B cell (primary cell): ENCODE measurements around the gene HOXC6. TPM values are rescaled to one million over a fixed set of nuclear protein-coding genes. Genes with fewer than 3 reads are reported as not detected.

ENCODE experiments used
- ATAC-seq: fragments of 200-7000 bp; cut with Tn5 transposase; one replicate; pipeline ENCODE4 v1.10.0; 2021; ENCODE audit warnings: low read depth, mild to moderate bottlenecking, moderate number of reproducible peaks, moderate library complexity
- CTCF ChIA-PET: fragments of 350-600 bp; sonication (Branson Sonifier 250); formaldehyde crosslinking; loops from one replicate; lab custom pipeline; 2021; ENCODE audit warnings: antibody characterized with exemption, inconsistent platforms; lab: Charles Lee
- POLR2A ChIA-PET: fragments of 350-600 bp; sonication (Branson Sonifier 250); formaldehyde crosslinking; loops from one replicate; lab custom pipeline; 2021; ENCODE audit warnings: antibody characterized with exemption; lab: Charles Lee
- DNase-seq: peaks from one replicate; pipeline ENCODE4 v3.0.0; 2013
- H2AFZ ChIP-seq: 2 replicates; pipeline ENCODE4 v1.6.1; 2012; ENCODE audit warnings: mild to moderate bottlenecking, low read depth, low read length; ENCODE audit not compliant: insufficient read depth, poor library complexity, severe bottlenecking
- H3K27ac ChIP-seq, 2 donors: 1 replicate in 1 of 2; 2 replicates in 1 of 2; pipeline ENCODE4 v1.5.1; 2012 to 2013; ENCODE audit warnings: low read length in 2 of 2, mild to moderate bottlenecking in 2 of 2, moderate library complexity in 1 of 2
- H3K27me3 ChIP-seq, 4 experiments: fragments of 200-600 bp in 1 of 4; sonication (generic) in 1 of 4; replicated peaks in 1 of 4; 1 replicate in 2 of 4; 2 replicates in 2 of 4; pipeline versions ENCODE4 v1.6.1 to v1.7.0; 2013 to 2016; ENCODE audit warnings: low read length in 3 of 4, mild to moderate bottlenecking in 2 of 4, mixed read lengths in 1 of 4, moderate library complexity in 1 of 4; ENCODE audit not compliant: insufficient read depth in 4 of 4, control insufficient read depth in 3 of 4; ENCODE audit errors: control extremely low read depth in 1 of 4
- H3K36me3 ChIP-seq, 2 experiments: replicated peaks in 1 of 2; 1 replicate in 1 of 2; 2 replicates in 1 of 2; pipeline versions ENCODE4 v1.6.1 to v1.7.1; 2013; ENCODE audit warnings: low read length in 1 of 2; ENCODE audit not compliant: insufficient read depth in 2 of 2, control insufficient read depth in 1 of 2; ENCODE audit errors: control extremely low read depth in 1 of 2, extremely low read depth in 1 of 2
- H3K4me1 ChIP-seq, 2 donors: fragments of 200-600 bp in 1 of 2; sonication (generic) in 1 of 2; 1 replicate in 1 of 2; 2 replicates in 1 of 2; pipeline versions ENCODE4 v1.5.1 to v1.6.1; 2013 to 2017; ENCODE audit warnings: low read length in 2 of 2; ENCODE audit not compliant: control insufficient read depth in 2 of 2, insufficient read depth in 2 of 2
- H3K4me2 ChIP-seq: replicated peaks from 2 replicates; pipeline ENCODE3; 2012; ENCODE audit warnings: mild to moderate bottlenecking, low read depth, low read length; ENCODE audit not compliant: poor library complexity, severe bottlenecking
- H3K4me3 ChIP-seq, 5 experiments: fragments of 200-600 bp in 1 of 5; sonication (generic) in 1 of 5; 1 replicate in 3 of 5; 2 replicates in 2 of 5; pipeline versions ENCODE4 v1.5.1 to v1.7.0; 2011 to 2016; ENCODE audit warnings: low read length in 4 of 5, mild to moderate bottlenecking in 4 of 5, low read depth in 2 of 5, control low read depth in 1 of 5, moderate library complexity in 1 of 5; ENCODE audit not compliant: insufficient read depth in 1 of 5; ENCODE audit errors: control extremely low read depth in 1 of 5, extremely low read depth in 1 of 5
- H3K79me2 ChIP-seq: fragments of 200-600 bp; sonication (generic); one replicate; pipeline ENCODE4 v1.6.0; 2016; ENCODE audit warnings: low read length; ENCODE audit not compliant: control insufficient read depth, insufficient read depth
- H3K9ac ChIP-seq: fragments of 200-600 bp; sonication (generic); 2 replicates; pipeline ENCODE4 v1.6.1; 2017; ENCODE audit warnings: mild to moderate bottlenecking, low read length, moderate library complexity
- H3K9me3 ChIP-seq, 3 donors: one replicate each; pipeline versions ENCODE4 v1.6.1 to v1.7.1; 2013; ENCODE audit warnings: low read length in 2 of 3; ENCODE audit not compliant: control insufficient read depth in 2 of 3, insufficient read depth in 1 of 3; ENCODE audit errors: control extremely low read depth in 1 of 3
- H4K20me1 ChIP-seq: 2 replicates; pipeline ENCODE4 v1.6.0; 2012; ENCODE audit warnings: mild to moderate bottlenecking, low read length; ENCODE audit not compliant: insufficient read depth, control insufficient read depth, poor library complexity, severe bottlenecking
- H3K27ac Mint-ChIP-seq: one replicate; pipeline ENCODE4 v1.8.0; 2021; ENCODE audit warnings: mixed read lengths
- H3K27me3 Mint-ChIP-seq: one replicate; pipeline ENCODE4 v1.8.0; 2021; ENCODE audit warnings: mixed read lengths
- H3K4me1 Mint-ChIP-seq: one replicate; pipeline ENCODE4 v1.8.0; 2021; ENCODE audit warnings: mixed read lengths
- H3K4me3 Mint-ChIP-seq: one replicate; pipeline ENCODE4 v1.8.0; 2021; ENCODE audit warnings: mixed read lengths
- H3K9me3 Mint-ChIP-seq: one replicate; pipeline ENCODE4 v1.8.0; 2022; ENCODE audit warnings: mixed read lengths; ENCODE audit not compliant: insufficient read depth
- CTCF ChIP-seq: fragments of 200-600 bp; IDR thresholded peaks from one replicate; pipeline ENCODE4 v1.8.0; 2022; ENCODE audit warnings: antibody characterized with exemption, mild to moderate bottlenecking
- EZH2 ChIP-seq: IDR thresholded peaks from 2 replicates; pipeline ENCODE4 v1.6.1; 2012; ENCODE audit warnings: borderline replicate concordance, low read depth, mild to moderate bottlenecking, moderate library complexity, low read length; ENCODE audit not compliant: insufficient read depth, poor library complexity, severe bottlenecking
- WGBS: methylation state at CpG from one replicate; pipeline ENCODE4 v1.1.5; 2013; ENCODE audit warnings: missing lambda C conversion rate; ENCODE audit not compliant: insufficient coverage; 5-methylcytosine and 5-hydroxymethylcytosine counted together
- intact Hi-C: fragments of 100-400 bp; cut with micrococcal nuclease; formaldehyde crosslinking; loops from one replicate; pipeline ENCODE4 v1.10.0; 2022
- polyA plus RNA-seq: library from polyadenylated mRNA; depleted of rRNA; stranded (reverse); fragments of >200 nt; gene quantifications from 2 replicates; pipeline ENCODE4 v1.2.3, GENCODE V29; 2012
- total RNA-seq, 2 donors: library from RNA; stranded (reverse); fragments of 120-200 nt in 1 of 2; gene quantifications; 1 replicate in 1 of 2; 2 replicates in 1 of 2; pipeline versions ENCODE4 v1.2.3 to v1.2.4, GENCODE V29; 2013 to 2022

HOXC6 gene
- total and polyA plus RNA-seq, 2 donors (not counting 1 experiment from before 2014, with no cell fraction given), result not detected

- ATAC-seq, result no peak
- H3K36me3 ChIP-seq, result no peaks in the 10 kb centered on the region
- H3K79me2 ChIP-seq, result no peaks in the 10 kb centered on the region
- Mint-ChIP-seq H3K4me1 (no peaks in the 10 kb centered on the region), H3K9me3 (no peaks in the 10 kb centered on the region), H3K4me3 (no peak overlapping the region), H3K27me3 (peaks cover 60% of the 10 kb centered on the region), H3K27ac (no peak overlapping the region)
- CTCF ChIA-PET, result interaction anchor here (0.9 to 1.9 kb wide), 2 partner anchors 10 to 147 kb away, joined by 3 to 4 read pairs; no protein-coding TSS in a partner anchor
- H3K4me3 ChIP-seq, result no peak overlapping the region
- TF ChIP-seq EZH2 (no peak), CTCF (no peak)
- H3K27ac ChIP-seq, result no peak overlapping the region
- H3K9me3 ChIP-seq, result peaks cover 0 to 3% (median 0%) of the 10 kb centered on the region in 3 donors
- no peak for DNase-seq
- no peaks in the 10 kb centered on the region for H3K4me1 ChIP-seq
- no peak overlapping the region for H3K9ac ChIP-seq
- H4K20me1 ChIP-seq, result no peaks in the 10 kb centered on the region
- intact Hi-C loops, result no loop called here
- WGBS, result 83% methylated on average over 4 of the region's 7 CpGs
- H3K4me2 ChIP-seq, result no peak overlapping the region
- peaks cover 0 to 44% (median 25%) of the 10 kb centered on the region in 4 experiments for H3K27me3 ChIP-seq
- POLR2A ChIA-PET, result interaction anchor here (0.6 kb wide), 1 partner anchor 67 kb away, joined by 8 read pairs; no protein-coding TSS in a partner anchor
- no peak overlapping the region for H2AFZ ChIP-seq
Observed at GRCh38 chr12:54060975-54061778, 32.9 kb downstream of the HOXC6 start.

- H3K4me1 Mint-ChIP-seq, result no peaks in the 10 kb centered on the region
- H3K27ac Mint-ChIP-seq, result no peak overlapping the region
- no peak overlapping the region for H2AFZ ChIP-seq
- H3K9me3 ChIP-seq, result no peaks in the 10 kb centered on the region
- no peaks in the 10 kb centered on the region for H3K4me1 ChIP-seq
- H3K27me3 Mint-ChIP-seq, result peaks cover 52% of the 10 kb centered on the region
- intact Hi-C loops, result no loop called here
- H3K4me3 Mint-ChIP-seq, result no peak overlapping the region
- no peaks in the 10 kb centered on the region for H3K9me3 Mint-ChIP-seq
- no peak overlapping the region for H3K9ac ChIP-seq
- H4K20me1 ChIP-seq, result no peaks in the 10 kb centered on the region
- ATAC-seq (no peak), DNase-seq (no peak)
- TF ChIP-seq CTCF (no peak), EZH2 (no peak)
- H3K79me2 ChIP-seq, result no peaks in the 10 kb centered on the region
- no peak overlapping the region for H3K4me2 ChIP-seq
- H3K27ac ChIP-seq, result no peak overlapping the region
- H3K27me3 ChIP-seq, result peaks cover 0 to 27% (median 20%) of the 10 kb centered on the region in 4 experiments
- no peaks in the 10 kb centered on the region for H3K36me3 ChIP-seq
- CTCF ChIA-PET, result interaction anchor here (1.2 to 2.1 kb wide), 2 partner anchors 34 to 135 kb away, joined by 3 to 6 read pairs; no protein-coding TSS in a partner anchor
- POLR2A ChIA-PET, result no interaction called here
- no peak overlapping the region for H3K4me3 ChIP-seq
Observed at GRCh38 chr12:54065677-54066076, 37.4 kb downstream of the HOXC6 start.
